Stomach (tissue), 4 donors: ENCODE data around the gene TMEM40.

ENCODE experiments used
- POLR2AphosphoS5 ChIP-seq, 3 donors: sonication (generic); formaldehyde crosslinking; IDR thresholded peaks; one replicate each; pipeline ENCODE4 v1.6.1; 2016; ENCODE audit warnings: antibody characterized with exemption in 3 of 3
- TF ChIP-seq, protein P1 (sequence below), 7 experiments: fragments of 450-650 bp in 4 of 7; fragments of 200-600 bp in 3 of 7; sonication (generic) in 3 of 7; IDR thresholded peaks; one replicate each; pipeline ENCODE4 v1.5.1; 2016 to 2019; ENCODE audit warnings: antibody characterized with exemption in 7 of 7, control low read depth in 2 of 7, mild to moderate bottlenecking in 1 of 7

DNA sequence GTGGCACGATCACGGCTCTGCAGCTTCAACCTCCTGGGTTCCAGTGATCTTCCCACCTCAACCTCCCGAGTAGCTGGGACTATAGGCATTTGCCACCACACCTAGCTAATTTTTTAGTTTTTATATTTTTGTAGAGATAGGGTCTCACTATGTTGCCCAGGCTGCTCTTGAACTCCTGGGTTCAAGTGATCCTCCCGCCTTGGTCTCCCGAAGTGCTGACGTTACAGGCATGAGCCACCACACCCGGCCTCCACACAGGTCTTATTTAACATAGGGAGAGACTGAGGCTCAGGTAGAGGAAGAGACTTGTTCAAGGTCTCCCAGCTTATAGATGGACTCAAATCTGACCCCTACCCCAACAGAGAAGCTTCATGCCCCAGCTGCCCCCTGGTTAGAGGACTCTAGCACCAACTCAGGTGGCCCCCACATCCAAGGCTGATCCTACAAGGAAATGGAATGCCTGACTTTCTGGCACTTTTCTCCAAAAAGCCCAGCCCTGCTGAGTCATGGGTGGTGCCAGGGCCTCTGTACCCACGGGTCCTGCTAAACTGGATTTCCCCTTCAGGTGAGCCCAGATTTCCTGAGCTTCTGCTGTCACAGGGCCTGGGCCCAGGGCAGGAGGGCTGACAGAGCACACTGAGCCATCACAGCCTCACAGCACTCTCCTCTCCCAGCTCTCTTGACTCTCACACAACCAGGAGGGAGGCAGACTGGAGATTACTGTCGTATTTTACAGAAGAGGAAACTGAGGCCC, 5.6 kb downstream of the TMEM40 start:
- TF ChIP-seq, protein P1, sequence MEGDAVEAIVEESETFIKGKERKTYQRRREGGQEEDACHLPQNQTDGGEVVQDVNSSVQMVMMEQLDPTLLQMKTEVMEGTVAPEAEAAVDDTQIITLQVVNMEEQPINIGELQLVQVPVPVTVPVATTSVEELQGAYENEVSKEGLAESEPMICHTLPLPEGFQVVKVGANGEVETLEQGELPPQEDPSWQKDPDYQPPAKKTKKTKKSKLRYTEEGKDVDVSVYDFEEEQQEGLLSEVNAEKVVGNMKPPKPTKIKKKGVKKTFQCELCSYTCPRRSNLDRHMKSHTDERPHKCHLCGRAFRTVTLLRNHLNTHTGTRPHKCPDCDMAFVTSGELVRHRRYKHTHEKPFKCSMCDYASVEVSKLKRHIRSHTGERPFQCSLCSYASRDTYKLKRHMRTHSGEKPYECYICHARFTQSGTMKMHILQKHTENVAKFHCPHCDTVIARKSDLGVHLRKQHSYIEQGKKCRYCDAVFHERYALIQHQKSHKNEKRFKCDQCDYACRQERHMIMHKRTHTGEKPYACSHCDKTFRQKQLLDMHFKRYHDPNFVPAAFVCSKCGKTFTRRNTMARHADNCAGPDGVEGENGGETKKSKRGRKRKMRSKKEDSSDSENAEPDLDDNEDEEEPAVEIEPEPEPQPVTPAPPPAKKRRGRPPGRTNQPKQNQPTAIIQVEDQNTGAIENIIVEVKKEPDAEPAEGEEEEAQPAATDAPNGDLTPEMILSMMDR (IDR thresholded peaks at IDR 0.05): no peak
- TF ChIP-seq POLR2AphosphoS5 (IDR thresholded peaks at IDR 0.05): no peak
